K562 (cell line): Measurements from ENCODE around the gene NDUFS3. TPM values are rescaled to one million over a fixed set of nuclear protein-coding genes. Genes with fewer than 3 reads are reported as not detected.
A peak's percentile ranks its signal among the peaks of the same experiment; 100 is the strongest.

Experiments used
- ATAC-seq: fragments of 200-7000 bp; cut with Tn5 transposase; 3 replicates; pipeline ENCODE4 v1.9.1; 2020; ENCODE audit warnings: moderate library complexity
- BruUV-seq: library from RNA; stranded (reverse); fragments of 400-500 nt; replicated peaks from 2 replicates; lab custom pipeline; 2021; lab: Mats Ljungman, UMichigan
- CTCF ChIA-PET: fragments of 300-600 bp; formaldehyde crosslinking; extraction: SDS; loops from one replicate; lab custom pipeline; 2021; ENCODE audit warnings: low intra/inter-chr PET ratio; lab: Yijun Ruan, JAX
- POLR2A ChIA-PET: fragments of 300-600, 350-650 bp; sonication (Branson Sonifier 250); formaldehyde crosslinking; extraction: SDS; loops from one replicate; lab custom pipeline; 2021; ENCODE audit warnings: antibody characterized with exemption, inconsistent platforms; lab: Yijun Ruan, JAX
- DNase-seq, 4 experiments: peaks; one replicate each; pipeline versions ENCODE4 v3.0.0 to v3.0.0-alpha.2; 2011 to 2018; ENCODE audit warnings: low spot score in 3 of 4, mixed read lengths in 3 of 4; ENCODE audit errors: extremely low read depth in 1 of 4
- FAIRE-seq: peaks from 2 replicates; lab custom pipeline; 2011; peaks lifted over from hg19 to GRCh38; lab: Jason Lieb, UNC
- H2AFZ ChIP-seq: 2 replicates; pipeline ENCODE4 v1.6.0; 2011; ENCODE audit warnings: low read depth, low read length, control low read depth, inconsistent platforms
- H3K27ac ChIP-seq: fragments of 200-600 bp; 3 replicates; pipeline ENCODE4 v1.8.0; 2011; ENCODE audit warnings: low read depth, mild to moderate bottlenecking, control low read depth, inconsistent platforms, low read length, moderate library complexity, mixed read lengths; ENCODE audit errors: extremely low read depth
- H3K27me3 ChIP-seq, 2 experiments: fragments of 300-600 bp in 1 of 2; 2 replicates in 1 of 2; 3 replicates in 1 of 2; pipeline versions ENCODE4 v1.6.0 to v1.8.0; 2011; ENCODE audit warnings: inconsistent platforms in 2 of 2, low read length in 2 of 2, mild to moderate bottlenecking in 1 of 2, mixed read lengths in 1 of 2, moderate library complexity in 1 of 2; ENCODE audit not compliant: control insufficient read depth in 2 of 2, insufficient read depth in 2 of 2
- H3K36me3 ChIP-seq: fragments of 300-600 bp; 3 replicates; pipeline ENCODE4 v1.8.0; 2011; ENCODE audit warnings: mild to moderate bottlenecking, low read length, inconsistent platforms; ENCODE audit not compliant: control insufficient read depth, insufficient read depth
- H3K4me1 ChIP-seq, 2 experiments: fragments of 200-600 bp in 1 of 2; replicated peaks in 1 of 2; 2 replicates in 1 of 2; 3 replicates in 1 of 2; pipeline versions ENCODE4 v1.5.1 to v1.8.0; 2011; ENCODE audit warnings: inconsistent platforms in 2 of 2, low read length in 2 of 2, mild to moderate bottlenecking in 1 of 2, mixed read lengths in 1 of 2, moderate library complexity in 1 of 2; ENCODE audit not compliant: control insufficient read depth in 2 of 2, insufficient read depth in 2 of 2
- H3K4me2 ChIP-seq: 2 replicates; pipeline ENCODE4 v1.6.1; 2011; ENCODE audit warnings: low read length, control low read depth, inconsistent platforms, mixed read lengths; ENCODE audit not compliant: insufficient read depth
- H3K4me3 ChIP-seq: fragments of 200-600 bp; sonication (generic), shearing (Covaris generic); 2 replicates; pipeline ENCODE4 v1.5.1; 2016; ENCODE audit warnings: control low read depth, inconsistent platforms
- H3K79me2 ChIP-seq: fragments of 200-600 bp; 3 replicates; pipeline ENCODE4 v1.8.0; 2011; ENCODE audit warnings: low read length, inconsistent platforms; ENCODE audit not compliant: control insufficient read depth, insufficient read depth
- H3K9ac ChIP-seq, 2 experiments: 2 replicates each; pipeline versions ENCODE4 v1.6.0 to v1.6.1; 2011; ENCODE audit warnings: low read depth in 2 of 2, low read length in 2 of 2, control low read depth in 1 of 2, inconsistent platforms in 1 of 2, mild to moderate bottlenecking in 1 of 2, mixed read lengths in 1 of 2; ENCODE audit not compliant: insufficient read depth in 1 of 2
- H3K9me1 ChIP-seq: one replicate; pipeline ENCODE4 v1.6.0; 2011; ENCODE audit warnings: inconsistent platforms, mild to moderate bottlenecking, low read length, moderate library complexity; ENCODE audit not compliant: control insufficient read depth, insufficient read depth
- H3K9me3 ChIP-seq: replicated peaks from 2 replicates; pipeline ENCODE4 v1.5.1; 2011; ENCODE audit warnings: low read depth, low read length, inconsistent platforms; ENCODE audit not compliant: control insufficient read depth, insufficient read depth
- H4K20me1 ChIP-seq: replicated peaks from 2 replicates; pipeline ENCODE4 v1.6.1; 2011; ENCODE audit warnings: low read length, inconsistent platforms, mixed read lengths; ENCODE audit not compliant: control insufficient read depth, insufficient read depth
- E2F6 ChIP-seq, 2 experiments: IDR thresholded peaks; 2 replicates each; pipeline ENCODE4 v1.6.1; 2011; ENCODE audit warnings: borderline replicate concordance in 1 of 2, control low read depth in 1 of 2, low read depth in 1 of 2, low read length in 1 of 2, mild to moderate bottlenecking in 1 of 2, mixed read lengths in 1 of 2, moderate library complexity in 1 of 2; ENCODE audit not compliant: insufficient read depth in 1 of 2, insufficient read length in 1 of 2, poor library complexity in 1 of 2, severe bottlenecking in 1 of 2; ENCODE audit errors: extremely low read depth in 1 of 2
- ELF4 ChIP-seq: fragments of 450-650 bp; formaldehyde crosslinking; IDR thresholded peaks from 2 replicates; pipeline ENCODE4 v1.4.0; 2022; ENCODE audit warnings: missing genetic modification characterization
- POLR2A ChIP-seq: fragments of 450-650 bp; conservative IDR thresholded peaks from 2 replicates; pipeline ENCODE4 v1.6.1; 2016
- POLR2G ChIP-seq: fragments of 200-400 bp; formaldehyde crosslinking; IDR thresholded peaks from 2 replicates; pipeline ENCODE4 v1.6.1; 2017; ENCODE audit warnings: low read depth, mild to moderate bottlenecking, antibody characterized with exemption, low read length, moderate library complexity
- SIRT6 ChIP-seq: IDR thresholded peaks from one replicate; pipeline ENCODE4 v1.6.1; 2012; ENCODE audit warnings: low read depth, mild to moderate bottlenecking, control low read depth, inconsistent platforms, low read length, moderate library complexity
- ZFP1 ChIP-seq: fragments of 450-650 bp; formaldehyde crosslinking; IDR thresholded peaks from 2 replicates; pipeline ENCODE4 v1.4.0; 2020; ENCODE audit warnings: mild to moderate bottlenecking, mixed read lengths
- in situ Hi-C: fragments of 300-500 bp; cut with MboI; formaldehyde crosslinking; loops from 4 replicates; pipeline ENCODE4 v1.15.0; 2018; ENCODE audit warnings: inconsistent platforms, mixed read lengths
- intact Hi-C: fragments of 100-400 bp; cut with micrococcal nuclease; formaldehyde crosslinking; loops from 2 replicates; pipeline ENCODE4 v1.14.2; 2022
- polyA plus RNA-seq, 8 experiments: library from polyadenylated mRNA; depleted of rRNA in 4 of 8; stranded (reverse) in 5 of 8; unstranded in 3 of 8; fragments of >200 nt; fragmentation: Nextera tagmentation in 2 of 8; fragmentation: Illumina TruSeq in 1 of 8; extraction: Ambion mirVana in 2 of 8; extraction: Trizol in 1 of 8; gene quantifications; 2 replicates each; pipeline versions ENCODE4 v1.2.1 to v1.2.3, GENCODE V29; 2011 to 2014; ENCODE audit warnings: inconsistent platforms in 1 of 8, missing spikeins in 1 of 8
- total RNA-seq, 7 experiments: library from RNA; depleted of rRNA in 6 of 7; stranded (reverse); fragments of >200 nt in 6 of 7; fragmentation: Illumina TruSeq in 2 of 7; extraction: Trizol in 2 of 7; gene quantifications; 2 replicates each; pipeline versions ENCODE4 v1.2.1 to v1.2.3, GENCODE V29; 2011 to 2021; ENCODE audit warnings: low replicate concordance in 1 of 7

NDUFS3 gene
- total and polyA plus RNA-seq, 9 of the 15 experiments (the other 6 are each of a cell fraction or from before 2014, with no cell fraction given), result 38.7 to 341 (median 194) TPM

- no peak overlapping the region for H3K27ac ChIP-seq
- ATAC-seq, result peak; percentile 8; the same call in 1 of the 3 replicates
- CTCF ChIA-PET, result no interaction called here
- no peaks in the 10 kb centered on the region for H3K9me3 ChIP-seq
- no peaks in the 10 kb centered on the region for H3K9me1 ChIP-seq
- no peak overlapping the region for H3K4me3 ChIP-seq
- POLR2A ChIA-PET, result interaction anchor here (0.6 to 0.9 kb wide), 2 partner anchors 9 to 941 kb away, joined by 3 read pairs; no protein-coding TSS in a partner anchor
- no peak overlapping the region for H3K9ac ChIP-seq
- H3K79me2 ChIP-seq, result no peaks in the 10 kb centered on the region
- no peaks in the 10 kb centered on the region for H3K4me1 ChIP-seq
- no peaks in the 10 kb centered on the region for H4K20me1 ChIP-seq
- intact Hi-C loops, result loop anchor here (10.0 kb wide), 2 partner anchors 130 to 240 kb away; partner anchors contain the start of gene SPI1
- no TSS peak for BruUV-seq
- in situ Hi-C loops, result no loop called here
- no peak for DNase-seq
- no peak for FAIRE-seq
- no peak overlapping the region for H2AFZ ChIP-seq
- H3K4me2 ChIP-seq, result no peak overlapping the region
- H3K36me3 ChIP-seq, result peaks cover 32% of the 10 kb centered on the region; the same call in 2 of the 3 replicates
- 0 out of 2 replicates have a peak, but pooled peaks have one; percentile 11 for TF ChIP-seq POLR2A
- TF ChIP-seq ELF4 (CRISPR knock-in tag), result no peak
- TF ChIP-seq ZFP1 (CRISPR knock-in tag), result no peak
- 0 out of 2 replicates have a peak, but pooled peaks have one; percentile 11 for TF ChIP-seq POLR2G
- TF ChIP-seq E2F6 (IDR thresholded peaks at IDR 0.05; ENCODE audit: borderline replicate concordance in 1 of 2, extremely low read depth in 1 of 2, insufficient read depth in 1 of 2, insufficient read length in 1 of 2, low read depth in 1 of 2, low read length in 1 of 2, poor library complexity in 1 of 2, severe bottlenecking in 1 of 2), result no peak
- no peak for TF ChIP-seq SIRT6
- no peaks in the 10 kb centered on the region for H3K27me3 ChIP-seq
Observed at GRCh38 chr11:47615249-47615648, 36.4 kb downstream of the NDUFS3 start.
